Loucy (cell line): ENCODE measurements around the gene YES1.

Experiments used
- H2AFZ ChIP-seq: fragments of 200-600 bp; sonication (generic); 2 replicates; pipeline ENCODE4 v1.6.0; 2016; ENCODE audit warnings: antibody characterized with exemption, mild to moderate bottlenecking, low read length, moderate library complexity
- H3F3A ChIP-seq: fragments of 200-600 bp; 2 replicates; pipeline ENCODE4 v1.6.0; 2016; ENCODE audit warnings: antibody characterized with exemption, low read depth, mild to moderate bottlenecking
- H3K27me3 ChIP-seq: fragments of 200-600 bp; sonication (generic); 2 replicates; pipeline ENCODE4 v1.6.1; 2014; ENCODE audit warnings: low read length, mild to moderate bottlenecking; ENCODE audit not compliant: insufficient read depth, poor library complexity, severe bottlenecking
- H3K36me3 ChIP-seq: fragments of 200-600 bp; sonication (generic); 2 replicates; pipeline ENCODE4 v1.6.1; 2016; ENCODE audit warnings: low read length; ENCODE audit not compliant: insufficient read depth
- H3K4me1 ChIP-seq: fragments of 200-600 bp; sonication (generic); 2 replicates; pipeline ENCODE4 v1.5.1; 2014; ENCODE audit warnings: low read length, mild to moderate bottlenecking; ENCODE audit not compliant: insufficient read depth, poor library complexity, severe bottlenecking
- H3K4me2 ChIP-seq: fragments of 200-600 bp; sonication (generic); 2 replicates; pipeline ENCODE4 v1.6.0; 2014; ENCODE audit warnings: antibody characterized with exemption, low read length, low read depth, mild to moderate bottlenecking; ENCODE audit not compliant: poor library complexity, severe bottlenecking
- H3K4me3 ChIP-seq: fragments of 200-600 bp; sonication (generic); 2 replicates; pipeline ENCODE4 v1.5.1; 2014; ENCODE audit warnings: low read length, mild to moderate bottlenecking, mixed read lengths; ENCODE audit not compliant: poor library complexity, severe bottlenecking
- H3K79me2 ChIP-seq: fragments of 200-600 bp; sonication (generic); 2 replicates; pipeline ENCODE4 v1.6.1; 2014; ENCODE audit warnings: low read length; ENCODE audit not compliant: insufficient read depth
- H3K9ac ChIP-seq: fragments of 200-600 bp; sonication (generic); 2 replicates; pipeline ENCODE4 v1.6.0; 2014; ENCODE audit warnings: mild to moderate bottlenecking, low read depth, low read length, moderate library complexity; ENCODE audit not compliant: poor library complexity, severe bottlenecking
- H3K9me2 ChIP-seq: fragments of 200-600 bp; sonication (generic); replicated peaks from 2 replicates; pipeline ENCODE4 v1.6.1; 2016; ENCODE audit warnings: low read depth, low read length, mixed read lengths
- H3K9me3 ChIP-seq: fragments of 200-600 bp; sonication (generic); 2 replicates; pipeline ENCODE4 v1.6.1; 2014; ENCODE audit warnings: mild to moderate bottlenecking, antibody characterized with exemption, low read length, low read depth; ENCODE audit not compliant: insufficient read depth
- H4K20me1 ChIP-seq: fragments of 200-600 bp; sonication (generic); 2 replicates; pipeline ENCODE4 v1.6.0; 2014; ENCODE audit warnings: antibody characterized with exemption, low read length, mild to moderate bottlenecking; ENCODE audit not compliant: insufficient read depth, poor library complexity, severe bottlenecking
- EZH2phosphoT487 ChIP-seq: fragments of 200-600 bp; IDR thresholded peaks from 2 replicates; pipeline ENCODE4 v1.6.1; 2018; ENCODE audit warnings: antibody characterized with exemption, mild to moderate bottlenecking, moderate library complexity, borderline replicate concordance
- TF ChIP-seq, protein P1 (sequence below): fragments of 200-600 bp; sonication (generic); conservative IDR thresholded peaks from 2 replicates; pipeline ENCODE4 v1.5.1; 2014; ENCODE audit warnings: mild to moderate bottlenecking, antibody characterized with exemption, low read length

YES1 gene

GRCh38 chr18:709771-710170 is 102.3 kb downstream of the YES1 start:
- Histone ChIP-seq H2AFZ (no peak overlapping the region), H3K9me2 (no peaks in the 10 kb centered on the region), H3K4me3 (no peak overlapping the region), H4K20me1 (no peaks in the 10 kb centered on the region), H3K79me2 (peaks cover 11% of the 10 kb centered on the region; the same call in 1 of the 2 replicates), H3K4me2 (no peak overlapping the region), H3K9me3 (0 out of 2 replicates have a peak, but pooled peaks cover 2% of the 10 kb centered on the region), H3K27me3 (no peaks in the 10 kb centered on the region), H3K36me3 (no peaks in the 10 kb centered on the region), H3F3A (no peaks in the 10 kb centered on the region; the same call in 1 of the 2 replicates), H3K9ac (no peak overlapping the region), H3K4me1 (no peaks in the 10 kb centered on the region)
- TF ChIP-seq EZH2phosphoT487 = no peak
- TF ChIP-seq, protein P1, sequence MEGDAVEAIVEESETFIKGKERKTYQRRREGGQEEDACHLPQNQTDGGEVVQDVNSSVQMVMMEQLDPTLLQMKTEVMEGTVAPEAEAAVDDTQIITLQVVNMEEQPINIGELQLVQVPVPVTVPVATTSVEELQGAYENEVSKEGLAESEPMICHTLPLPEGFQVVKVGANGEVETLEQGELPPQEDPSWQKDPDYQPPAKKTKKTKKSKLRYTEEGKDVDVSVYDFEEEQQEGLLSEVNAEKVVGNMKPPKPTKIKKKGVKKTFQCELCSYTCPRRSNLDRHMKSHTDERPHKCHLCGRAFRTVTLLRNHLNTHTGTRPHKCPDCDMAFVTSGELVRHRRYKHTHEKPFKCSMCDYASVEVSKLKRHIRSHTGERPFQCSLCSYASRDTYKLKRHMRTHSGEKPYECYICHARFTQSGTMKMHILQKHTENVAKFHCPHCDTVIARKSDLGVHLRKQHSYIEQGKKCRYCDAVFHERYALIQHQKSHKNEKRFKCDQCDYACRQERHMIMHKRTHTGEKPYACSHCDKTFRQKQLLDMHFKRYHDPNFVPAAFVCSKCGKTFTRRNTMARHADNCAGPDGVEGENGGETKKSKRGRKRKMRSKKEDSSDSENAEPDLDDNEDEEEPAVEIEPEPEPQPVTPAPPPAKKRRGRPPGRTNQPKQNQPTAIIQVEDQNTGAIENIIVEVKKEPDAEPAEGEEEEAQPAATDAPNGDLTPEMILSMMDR = no peak

GRCh38 chr18:708096-708495 is 103.9 kb downstream of the YES1 start:
- H3K27me3 ChIP-seq = no peaks in the 10 kb centered on the region
- no peaks in the 10 kb centered on the region for H4K20me1 ChIP-seq
- H3K9me3 ChIP-seq = no peaks in the 10 kb centered on the region
- peaks cover 11% of the 10 kb centered on the region; the same call in 1 of the 2 replicates for H3K79me2 ChIP-seq
- no peak overlapping the region for H3K9ac ChIP-seq
- no peak overlapping the region for H3K4me3 ChIP-seq
- H3F3A ChIP-seq = no peaks in the 10 kb centered on the region; the same call in 1 of the 2 replicates
- H3K4me1 ChIP-seq = no peaks in the 10 kb centered on the region
- no peak for TF ChIP-seq EZH2phosphoT487
- TF ChIP-seq, protein P1 = no peak
- no peaks in the 10 kb centered on the region for H3K9me2 ChIP-seq
- H3K36me3 ChIP-seq = no peaks in the 10 kb centered on the region
- H3K4me2 ChIP-seq = no peak overlapping the region
- no peak overlapping the region for H2AFZ ChIP-seq

DNA sequence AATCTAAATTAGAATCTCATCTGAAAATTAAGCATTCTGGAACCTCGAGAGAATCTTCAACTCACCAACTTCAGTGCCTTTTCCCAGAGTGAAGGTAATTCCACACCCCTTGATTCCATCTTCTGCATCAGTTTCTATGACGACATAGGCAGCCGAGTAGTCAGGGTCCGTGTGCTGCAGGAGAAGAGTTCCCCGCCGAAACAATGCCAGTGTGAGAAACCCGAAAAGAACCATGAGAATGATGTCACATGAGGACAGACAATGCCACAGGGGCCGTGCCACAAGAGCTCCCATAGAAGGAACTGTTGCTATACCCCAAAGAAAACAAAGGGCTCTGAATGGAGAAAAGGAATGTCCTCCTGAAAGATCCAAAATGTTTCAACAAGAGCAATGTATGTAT is 105.6 kb downstream of the YES1 start:
- no peaks in the 10 kb centered on the region for H3K27me3 ChIP-seq
- no peaks in the 10 kb centered on the region for H4K20me1 ChIP-seq
- no peaks in the 10 kb centered on the region; the same call in 1 of the 2 replicates for H3F3A ChIP-seq
- peaks cover 11% of the 10 kb centered on the region; the same call in 1 of the 2 replicates for H3K79me2 ChIP-seq
- no peak overlapping the region for H3K4me2 ChIP-seq
- no peak overlapping the region for H3K4me3 ChIP-seq
- H3K9ac ChIP-seq = no peak overlapping the region
- TF ChIP-seq, protein P1 = no peak
- TF ChIP-seq EZH2phosphoT487 = no peak
- no peak overlapping the region for H2AFZ ChIP-seq
- no peaks in the 10 kb centered on the region for H3K36me3 ChIP-seq
- no peaks in the 10 kb centered on the region for H3K9me3 ChIP-seq
- no peaks in the 10 kb centered on the region for H3K9me2 ChIP-seq
- H3K4me1 ChIP-seq = peaks cover 4% of the 10 kb centered on the region
